ENCODE data around the gene LTBP1. TPM values are rescaled to one million over a fixed set of nuclear protein-coding genes. Genes with fewer than 3 reads are reported as not detected.
A peak's percentile ranks its signal among the peaks of the same experiment; 100 is the strongest.
"Not testable (repeated sequence)": the region's sequence is repeated elsewhere in the genome, so short reads cannot be mapped to it uniquely, and the experiment has no call there.

The LTBP1 gene
- total RNA-seq, 1 donor from 2014 or later: 90.4 TPM

DNA sequence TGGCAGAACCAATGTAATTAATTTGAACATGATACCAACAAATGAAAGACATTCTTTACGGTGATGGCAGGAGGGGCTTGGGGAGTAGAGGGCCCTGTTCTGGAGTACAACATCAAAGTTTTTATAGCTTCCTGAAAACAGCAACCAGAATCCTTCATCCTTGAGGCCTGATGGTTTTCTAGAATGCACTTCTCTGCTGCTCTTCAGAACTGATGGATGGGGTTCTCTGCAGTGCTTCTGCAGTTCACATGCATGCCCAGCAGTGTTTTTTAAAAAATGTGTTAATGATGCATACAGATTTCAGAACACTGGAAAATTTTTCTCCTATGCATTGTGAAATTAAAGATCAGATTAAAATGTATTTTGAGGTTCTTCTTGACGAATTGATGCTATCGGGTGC, 2.5 kb downstream of the LTBP1 start:
- intact Hi-C loops (cut with DNase I): loop anchor here (10.0 kb wide), 4 partner anchors 266 to 416 kb away; partner anchors contain the start of gene TTC27
- no peak for ATAC-seq
- no peak for DNase-seq (ENCODE audit: missing footprints)

DNA sequence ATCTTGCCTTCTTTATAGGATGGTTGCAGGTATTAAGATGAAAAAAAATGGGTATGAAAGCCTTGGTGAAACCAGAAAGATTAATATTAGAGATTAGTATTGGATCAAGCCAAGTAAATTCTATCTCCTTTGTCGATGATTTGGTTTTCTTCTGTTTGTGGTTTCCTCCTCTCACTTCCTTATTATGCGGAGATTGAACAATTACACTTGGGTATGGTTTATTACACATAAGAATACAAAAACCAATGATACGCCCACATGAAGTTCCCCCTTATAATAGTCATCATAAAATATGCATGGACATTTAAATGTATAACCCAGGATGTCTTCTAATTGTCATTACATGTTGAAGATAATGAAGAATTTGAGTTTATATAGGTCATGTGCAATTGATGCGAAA, 4.9 kb downstream of the LTBP1 start:
- ATAC-seq (no peak), DNase-seq (ENCODE audit: missing footprints) (no peak)
- intact Hi-C loops (cut with DNase I): no loop called here

DNA sequence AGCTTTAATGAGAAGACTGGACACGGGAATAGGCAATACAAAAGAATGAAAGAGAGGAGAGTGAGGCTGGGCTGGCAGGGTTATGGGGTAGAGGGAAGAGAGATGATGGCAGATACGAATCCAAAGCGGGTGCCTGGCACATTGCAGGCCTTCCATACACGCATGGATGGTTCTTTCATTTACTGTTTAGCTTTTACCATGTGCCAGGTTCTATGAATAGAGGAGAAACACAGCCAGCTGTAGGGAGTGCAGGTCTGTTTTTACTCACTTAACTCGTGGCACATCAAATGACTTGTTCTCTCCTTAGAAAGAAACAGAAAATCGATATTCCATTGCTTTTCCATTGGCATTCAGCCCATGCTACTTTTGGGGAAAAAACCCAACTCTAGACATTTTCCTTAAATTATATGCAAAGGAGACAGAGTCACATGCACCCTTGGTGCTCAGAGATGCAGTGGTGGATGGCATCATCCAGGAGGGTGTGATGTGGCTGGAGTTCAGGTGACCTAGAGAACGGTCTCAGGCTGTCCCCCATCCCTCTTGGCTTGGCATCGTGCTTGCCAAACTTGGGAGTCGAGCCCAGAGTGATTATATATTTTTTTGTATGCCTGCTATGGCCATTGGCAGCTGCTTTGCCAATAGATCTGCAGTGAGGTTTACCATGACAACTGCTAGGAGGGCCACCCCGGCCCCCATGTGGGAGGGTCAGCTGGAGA, 6.2 kb downstream of the LTBP1 start:
- ATAC-seq (peak; percentile 64), DNase-seq (ENCODE audit: missing footprints) (no peak)
- intact Hi-C loops (cut with DNase I): no loop called here

DNA sequence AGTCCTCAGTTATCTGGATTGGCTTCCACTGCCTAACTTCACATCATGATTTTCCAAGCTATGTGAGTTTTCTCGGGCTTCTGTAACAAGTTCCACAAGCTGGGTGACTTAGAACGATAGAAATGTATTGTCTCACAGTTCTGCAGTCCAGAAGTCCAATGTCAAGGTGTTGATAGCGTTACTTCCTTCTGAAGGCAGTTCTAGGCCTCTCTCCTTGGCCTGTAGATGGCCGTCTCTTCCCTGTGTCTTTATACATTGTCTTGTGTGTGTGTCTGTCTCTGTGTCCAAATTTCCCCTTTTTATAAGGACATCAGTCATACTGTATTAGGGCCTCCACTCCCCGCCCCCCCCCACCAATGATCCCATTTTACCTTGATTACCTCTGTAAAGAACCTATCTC, 7.5 kb downstream of the LTBP1 start:
- ATAC-seq: no peak
- DNase-seq (ENCODE audit: missing footprints): no peak
- intact Hi-C loops (cut with DNase I): no loop called here

DNA sequence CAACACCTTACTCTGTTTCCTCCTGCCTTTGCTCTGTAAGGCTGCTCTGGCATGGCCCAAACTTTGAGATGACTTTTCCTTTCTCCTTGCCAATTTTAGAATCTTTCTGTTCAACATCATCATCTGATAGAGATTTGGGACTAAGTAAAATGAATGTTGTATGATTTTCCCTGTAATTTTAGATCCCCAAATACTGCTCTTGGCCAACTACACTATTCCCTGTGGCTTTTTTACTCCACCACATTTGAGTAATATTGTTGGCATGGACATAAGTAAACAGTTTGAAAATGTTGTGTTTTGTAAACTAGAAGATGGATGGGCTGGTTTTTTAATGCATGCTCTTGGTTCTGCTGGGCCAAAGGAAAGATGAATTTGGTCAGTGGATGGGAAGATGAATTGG, 12.1 kb downstream of the LTBP1 start:
- ATAC-seq (no peak), DNase-seq (ENCODE audit: missing footprints) (no peak)
- intact Hi-C loops (cut with DNase I): no loop called here

DNA sequence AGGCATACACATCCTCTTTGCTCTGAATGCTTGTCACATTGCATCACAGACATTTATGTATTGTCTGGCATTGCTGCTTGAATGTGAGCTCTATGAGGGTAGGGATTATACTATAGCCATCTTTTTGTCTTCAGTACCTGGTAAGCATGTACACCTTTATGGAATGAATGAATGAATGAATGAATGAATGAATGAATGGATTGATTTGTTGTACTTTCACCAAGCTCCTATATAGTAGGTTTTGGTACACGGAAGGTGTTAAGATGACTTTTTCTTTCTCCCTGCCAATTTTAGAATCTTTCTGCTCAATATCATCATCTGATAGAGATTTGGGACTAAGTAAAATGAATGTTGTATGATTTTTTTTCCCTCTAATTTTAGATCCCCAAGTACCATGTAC, 13.5 kb downstream of the LTBP1 start:
- no peak for ATAC-seq
- intact Hi-C loops (cut with DNase I): no loop called here

DNA sequence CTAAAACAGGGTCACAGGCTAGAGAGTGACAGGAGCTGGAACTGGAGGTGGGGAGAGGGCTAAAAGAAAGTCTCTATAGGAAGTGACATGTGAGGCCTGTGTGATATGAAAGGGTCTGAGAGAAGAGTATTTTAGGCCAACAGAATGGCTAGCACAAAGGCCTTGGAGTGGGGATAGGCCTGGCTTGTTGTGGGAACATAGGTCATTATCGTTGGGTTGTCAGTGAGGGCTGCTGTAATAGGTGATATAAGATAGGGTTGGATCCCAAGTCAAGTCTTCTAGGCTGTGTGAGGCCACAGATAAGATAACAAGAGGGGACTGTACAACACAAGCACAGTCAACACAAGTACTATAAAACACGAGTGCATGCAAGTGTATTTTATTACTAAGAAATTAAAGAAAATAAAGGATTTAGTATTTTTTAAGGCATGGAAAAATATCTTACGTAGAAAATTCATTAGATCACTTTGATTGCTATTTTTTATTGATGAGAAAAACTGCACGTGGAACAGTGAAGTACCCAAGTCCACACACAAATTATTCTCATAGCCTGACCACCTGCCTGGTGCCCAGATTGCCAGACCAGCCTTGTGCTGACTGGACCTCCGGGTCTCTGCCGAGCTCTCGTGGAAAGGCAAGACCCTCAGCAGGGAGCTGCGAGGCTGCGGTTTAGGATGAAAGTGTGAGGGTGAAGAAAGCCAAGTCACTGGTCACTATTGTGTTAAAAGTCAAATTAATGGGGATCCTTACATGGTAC, 14.1 kb downstream of the LTBP1 start:
- intact Hi-C loops (cut with DNase I): no loop called here
- DNase-seq (ENCODE audit: missing footprints): no peak
- ATAC-seq: peak; percentile 82

More for the DNA sequence above, 13.5 kb downstream of the LTBP1 start:
- DNase-seq (ENCODE audit: missing footprints): no peak

DNA sequence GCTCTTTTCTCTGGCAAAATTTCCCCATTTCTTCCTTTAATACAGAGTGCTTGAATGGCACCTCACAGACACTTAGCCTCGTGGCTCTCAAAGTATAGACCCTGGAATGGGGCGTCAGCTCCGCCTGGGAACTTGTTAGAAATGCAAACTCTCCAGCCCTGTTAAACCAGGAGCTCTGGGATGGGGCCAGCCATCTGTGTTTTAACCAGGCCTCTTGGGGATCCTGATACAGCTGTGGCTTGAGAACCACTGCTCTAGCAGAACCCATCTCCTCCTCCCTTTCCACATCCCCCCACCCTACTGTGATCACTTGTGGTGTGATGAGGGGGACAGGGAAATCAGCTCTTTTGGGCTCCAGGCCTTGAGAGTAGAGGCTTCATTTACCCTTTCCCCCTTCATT, 15.9 kb downstream of the LTBP1 start:
- peak; percentile 48 for ATAC-seq
- no peak for DNase-seq (ENCODE audit: missing footprints)
- intact Hi-C loops (cut with DNase I): no loop called here

DNA sequence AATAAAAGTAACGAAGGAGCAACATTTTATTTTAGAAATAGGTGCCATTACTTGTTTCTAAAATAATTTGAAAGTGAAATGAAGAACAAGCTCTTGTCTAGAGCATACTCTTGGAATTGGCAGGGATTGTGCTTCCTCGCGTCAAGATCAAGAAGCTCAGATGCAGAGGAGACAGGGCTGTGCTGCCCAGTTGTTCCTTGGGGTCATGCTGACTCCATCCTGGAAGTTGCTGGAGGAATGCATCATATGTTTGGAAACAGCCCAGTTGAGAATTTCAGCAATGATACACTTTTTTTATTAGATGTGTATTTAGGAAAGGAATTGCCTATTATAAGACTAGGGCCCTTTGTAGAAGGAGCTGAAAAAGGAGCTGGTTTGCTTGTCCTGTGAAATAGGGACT, 17.2 kb downstream of the LTBP1 start:
- intact Hi-C loops (cut with DNase I): no loop called here
- DNase-seq (ENCODE audit: missing footprints) (no peak), ATAC-seq (no peak)

DNA sequence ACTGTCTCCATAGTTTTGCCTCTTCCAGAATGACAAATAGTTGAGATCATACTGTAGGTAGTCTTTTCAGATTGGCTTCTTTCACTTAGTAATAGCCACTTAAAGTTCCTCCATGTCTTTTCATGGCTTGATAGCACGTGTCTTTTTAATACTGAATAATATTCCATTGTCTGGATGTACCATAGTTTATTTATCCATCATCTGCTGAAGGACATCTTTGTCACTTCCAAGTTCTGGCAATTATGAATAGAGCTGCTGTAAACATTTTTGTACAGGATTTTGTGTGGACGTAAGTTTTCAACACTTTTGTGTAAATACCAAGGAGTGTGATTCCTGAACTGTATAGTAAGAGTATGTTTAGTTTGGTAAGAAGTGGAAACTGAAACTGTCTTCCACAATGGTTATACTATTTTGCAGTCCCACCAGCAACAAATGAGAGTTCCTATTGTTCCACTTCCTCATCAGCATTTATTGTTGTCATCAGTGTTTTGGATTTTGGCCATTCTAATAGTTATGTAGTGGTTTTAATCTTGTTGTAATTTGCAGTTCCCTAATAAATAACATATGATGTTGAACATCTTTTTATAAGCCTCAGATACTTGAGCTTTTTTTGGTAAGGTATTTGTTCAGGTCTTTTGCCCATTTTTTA, 18.9 kb downstream of the LTBP1 start:
- intact Hi-C loops (cut with DNase I): no loop called here
- DNase-seq (ENCODE audit: missing footprints) (no peak), ATAC-seq (no peak)

DNA sequence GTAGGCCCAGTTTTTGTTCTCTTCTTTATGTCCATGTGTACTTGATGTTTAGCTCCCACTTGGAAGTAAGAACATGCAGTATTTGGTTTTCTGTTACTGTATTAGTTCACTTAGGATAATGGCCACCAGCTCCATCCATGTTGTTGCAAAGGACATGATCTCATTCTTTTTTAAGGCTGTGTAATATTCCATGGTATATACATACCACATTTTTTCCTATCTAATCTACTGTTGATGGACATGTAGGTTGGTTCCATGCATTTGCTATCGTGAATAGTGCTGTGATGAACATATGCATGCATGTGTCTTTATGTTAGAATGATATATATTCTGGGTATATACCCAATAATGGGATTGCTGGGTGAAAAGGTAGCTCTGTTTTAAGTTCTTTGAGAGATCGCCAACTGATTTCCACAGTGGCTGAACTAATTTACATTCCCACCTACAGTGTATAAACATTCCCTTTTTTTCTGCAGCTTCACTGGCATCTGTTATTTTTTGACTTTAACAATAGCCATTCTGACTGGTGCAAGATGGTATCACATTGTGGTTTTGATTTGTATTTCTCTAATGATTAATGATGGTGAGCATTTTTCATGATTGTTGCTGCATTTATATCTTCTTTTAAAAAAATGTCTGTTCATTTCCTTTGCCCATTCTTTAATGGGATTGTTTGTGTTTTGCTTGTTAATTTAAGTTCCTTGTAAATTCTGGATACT, 22.9 kb downstream of the LTBP1 start:
- ATAC-seq: no peak
- intact Hi-C loops (cut with DNase I): no loop called here
- DNase-seq (ENCODE audit: missing footprints): no peak

DNA sequence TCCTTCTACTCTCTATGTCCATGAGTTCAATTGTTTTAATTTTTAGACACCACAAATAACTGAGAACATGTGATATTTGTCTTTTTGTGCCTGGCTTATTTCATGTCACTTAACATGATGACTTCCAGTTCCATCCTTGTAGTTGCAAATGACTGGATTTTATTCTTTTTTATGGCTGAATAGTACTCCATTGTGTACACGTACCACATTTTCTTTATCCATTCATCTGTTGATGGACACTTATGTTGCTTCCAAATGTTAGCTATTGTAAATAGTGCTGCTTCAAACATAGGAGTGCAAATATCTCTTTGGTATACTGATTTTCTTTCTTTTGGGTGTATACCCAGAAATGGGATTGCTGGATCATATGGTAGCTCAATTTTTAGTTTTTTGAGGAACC, 27.0 kb downstream of the LTBP1 start:
- ATAC-seq; intact Hi-C loops (cut with DNase I); DNase-seq (ENCODE audit: missing footprints): not testable (repeated sequence)

DNA sequence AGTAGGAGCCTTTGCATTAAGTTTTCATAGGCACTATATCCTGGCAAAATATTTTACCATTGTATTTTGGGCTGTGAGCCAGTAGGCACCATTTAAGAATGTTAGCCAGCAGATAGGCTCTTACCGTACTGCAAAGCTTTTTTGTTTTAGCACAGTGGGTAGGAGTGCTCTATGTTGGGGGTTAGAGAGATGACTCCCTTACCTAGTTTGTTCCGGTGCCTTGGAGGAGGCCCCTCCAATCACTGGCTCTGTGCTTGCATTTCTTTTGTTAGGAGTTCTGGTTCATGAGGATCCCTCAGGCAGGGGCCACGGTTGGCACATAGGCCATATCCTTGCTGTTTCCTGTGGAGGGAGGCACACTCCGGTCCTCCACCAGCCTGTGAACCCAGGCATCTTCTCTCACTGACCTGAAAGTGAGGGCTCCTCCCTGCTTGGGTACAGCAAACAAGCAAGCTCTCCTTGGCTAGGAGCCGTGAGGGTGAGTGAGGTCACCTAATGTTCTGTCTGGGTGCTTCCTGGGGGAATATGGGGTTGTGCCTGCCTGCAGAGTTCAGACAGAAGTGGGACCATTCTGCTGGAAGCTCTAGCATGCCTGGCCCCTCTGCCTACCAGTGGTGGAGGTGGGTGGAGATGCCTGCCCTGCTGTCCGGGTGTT, 29.8 kb downstream of the LTBP1 start:
- ATAC-seq (peak; percentile 42), DNase-seq (ENCODE audit: missing footprints) (no peak)
- intact Hi-C loops (cut with DNase I): loop anchor here (5.0 kb wide), 1 partner anchor 36 kb away; no protein-coding TSS in a partner anchor

DNA sequence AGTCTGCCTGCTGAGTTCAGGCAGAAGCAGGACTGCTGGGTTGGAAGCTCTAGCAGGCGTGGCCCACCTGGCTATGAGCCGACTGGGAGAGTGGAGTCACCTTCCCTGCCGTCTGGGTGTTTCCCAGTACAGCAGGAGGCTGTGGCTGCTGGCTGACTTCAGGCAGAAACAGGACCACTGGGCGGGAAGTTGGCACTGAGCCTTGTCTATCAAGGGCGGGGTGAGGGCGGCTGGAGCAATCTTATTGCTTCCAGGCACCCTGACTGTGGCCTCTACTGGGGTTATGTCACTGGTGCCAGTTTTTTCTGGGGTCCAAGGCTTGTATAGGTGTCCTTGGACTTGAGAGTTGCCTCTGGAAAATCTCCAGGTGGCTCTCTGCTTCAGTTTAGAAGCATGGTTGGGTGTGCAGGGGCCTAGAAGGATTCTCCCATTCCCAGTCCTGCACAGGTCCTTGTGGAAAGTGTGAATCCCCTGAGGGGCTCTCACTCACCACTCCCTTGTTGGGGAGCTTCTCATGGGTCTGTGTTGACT, 30.5 kb downstream of the LTBP1 start:
- DNase-seq (ENCODE audit: missing footprints) (peak; percentile 75), ATAC-seq (peak; percentile 96)
- intact Hi-C loops (cut with DNase I): loop anchor here (5.0 kb wide), 1 partner anchor 35 kb away; no protein-coding TSS in a partner anchor

DNA sequence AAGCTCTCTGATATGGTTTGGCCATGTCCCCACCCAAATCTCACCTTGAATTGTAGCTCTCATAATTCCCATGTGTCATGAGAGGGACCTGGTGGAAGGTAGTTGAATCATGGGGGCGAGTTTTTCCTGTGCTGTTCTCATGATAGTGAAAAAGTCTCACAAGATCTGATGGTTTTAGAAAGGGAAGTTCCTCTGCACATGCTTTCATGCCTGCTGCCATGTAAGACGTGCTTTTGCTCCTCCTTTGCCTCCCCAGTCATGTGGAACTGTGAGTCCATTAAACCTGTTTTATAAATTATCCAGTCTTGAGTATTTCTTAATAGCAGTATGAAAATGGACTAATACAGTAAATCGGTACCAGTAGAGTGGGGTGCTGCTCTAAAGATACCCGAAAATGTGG, 34.9 kb downstream of the LTBP1 start:
- no peak for DNase-seq (ENCODE audit: missing footprints)
- no peak for ATAC-seq
- intact Hi-C loops (cut with DNase I): no loop called here

DNA sequence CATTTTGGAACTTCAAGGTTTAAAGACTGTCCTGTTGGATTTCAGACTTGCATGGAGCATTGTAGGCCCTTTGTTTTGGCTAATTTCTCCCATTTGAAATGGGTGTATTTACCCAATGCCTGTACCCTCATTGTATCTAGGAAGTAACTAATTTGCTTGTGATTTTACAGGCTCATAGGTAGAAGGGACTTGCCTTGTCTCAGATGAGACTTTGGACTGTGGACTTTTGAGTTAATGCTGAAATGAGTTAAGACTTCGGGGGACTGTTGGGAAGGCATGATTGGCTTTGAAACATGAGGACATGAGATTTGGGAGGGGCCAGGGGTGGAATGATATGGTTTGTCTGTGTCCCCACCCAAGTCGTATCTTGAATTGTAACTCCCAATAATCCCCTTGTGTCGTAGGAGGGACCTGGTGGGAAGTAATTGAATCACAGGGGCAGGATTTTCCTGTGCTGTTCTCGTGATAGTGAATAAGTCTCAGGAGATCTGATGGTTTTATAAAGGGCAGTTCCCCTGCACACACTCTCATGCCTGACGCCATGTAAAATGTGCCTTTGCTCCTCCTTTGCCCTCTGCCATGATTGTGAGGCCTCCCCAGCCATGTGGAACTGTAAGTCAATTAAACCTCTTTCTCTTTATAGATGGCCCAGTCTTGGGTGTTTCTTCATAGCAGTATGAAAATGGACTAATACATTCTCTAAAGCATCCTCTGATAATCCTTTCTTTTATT, 36.6 kb downstream of the LTBP1 start:
- intact Hi-C loops (cut with DNase I); ATAC-seq; DNase-seq (ENCODE audit: missing footprints): not testable (repeated sequence)

DNA sequence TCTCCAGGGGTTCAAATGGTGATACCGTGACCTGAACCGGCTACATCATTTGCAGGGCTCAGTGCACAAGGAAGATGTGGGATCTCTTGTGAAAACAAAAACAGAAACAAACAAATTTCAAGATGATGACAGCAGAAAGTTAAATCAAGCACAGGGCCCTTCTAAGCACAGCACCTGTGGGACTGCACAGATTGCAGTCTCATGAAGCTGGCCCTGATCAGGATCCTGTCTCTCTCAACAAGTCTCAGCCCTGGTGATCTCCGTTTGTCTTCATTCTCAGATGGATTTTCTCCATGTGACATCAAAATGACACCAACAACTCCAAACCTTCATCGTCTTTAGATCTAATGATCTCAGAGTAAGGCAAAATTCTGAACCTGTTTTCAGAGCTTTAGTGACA, 39.7 kb downstream of the LTBP1 start:
- ATAC-seq (no peak), DNase-seq (ENCODE audit: missing footprints) (no peak)
- intact Hi-C loops (cut with DNase I): no loop called here

DNA sequence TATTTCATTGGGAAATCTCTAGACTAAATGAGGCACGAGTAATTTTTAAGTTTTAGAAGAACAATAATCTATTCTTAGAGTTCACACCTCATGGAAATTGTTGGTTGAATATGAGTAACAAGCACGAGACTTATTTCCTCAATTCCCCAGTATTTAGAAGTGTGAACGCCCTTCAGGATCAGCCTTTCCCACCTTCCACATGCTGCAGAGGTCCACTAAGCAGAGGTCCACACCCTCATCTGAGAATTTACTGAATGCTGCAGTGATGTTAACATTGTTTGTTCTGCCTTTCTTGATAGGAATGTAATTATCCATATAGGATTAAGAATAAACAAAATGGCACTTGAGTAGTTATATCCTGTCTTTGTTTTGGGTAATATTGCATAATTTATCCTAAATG, 41.8 kb downstream of the LTBP1 start:
- DNase-seq (ENCODE audit: missing footprints): no peak
- intact Hi-C loops (cut with DNase I): no loop called here
- ATAC-seq: no peak
